ENCODE data around the gene ARRDC3.
A peak's percentile ranks its signal among the peaks of the same experiment; 100 is the strongest.
"Not testable (repeated sequence)": the region's sequence is repeated elsewhere in the genome, so short reads cannot be mapped to it uniquely, and the experiment has no call there.

ARRDC3 gene

GRCh38 chr5:91359962-91360609, 23.0 kb downstream of the ARRDC3 start:
- DNase-seq = peak; percentile 24

GRCh38 chr5:91357806-91358205, 25.3 kb downstream of the ARRDC3 start:
- DNase-seq = no peak

GRCh38 chr5:91357012-91357634, 26.0 kb downstream of the ARRDC3 start:
- DNase-seq = no peak

- not testable (repeated sequence) for DNase-seq
Measured at GRCh38 chr5:91354867-91355266, 28.2 kb downstream of the ARRDC3 start.

GRCh38 chr5:91352831-91353695, 30.1 kb downstream of the ARRDC3 start:
- no peak for DNase-seq

- DNase-seq = no peak
Measured at GRCh38 chr5:91345461-91345860, 37.7 kb downstream of the ARRDC3 start.

- DNase-seq = not testable (repeated sequence)
Measured at GRCh38 chr5:91344661-91345200, 38.4 kb downstream of the ARRDC3 start.

- no peak for DNase-seq
Measured at GRCh38 chr5:91343916-91344315, 39.2 kb downstream of the ARRDC3 start.

- DNase-seq = not testable (repeated sequence)
Measured at GRCh38 chr5:91342931-91343330, 40.2 kb downstream of the ARRDC3 start.

GRCh38 chr5:91341154-91341553, 42.0 kb downstream of the ARRDC3 start:
- DNase-seq = no peak

GRCh38 chr5:91340532-91340931, 42.6 kb downstream of the ARRDC3 start:
- DNase-seq = no peak

- peak; percentile 39 for DNase-seq
Measured at GRCh38 chr5:91339063-91339705, 43.9 kb downstream of the ARRDC3 start.

- DNase-seq = peak; percentile 42
Measured at GRCh38 chr5:91332267-91333045, 50.7 kb downstream of the ARRDC3 start.

GRCh38 chr5:91331705-91332104, 51.4 kb downstream of the ARRDC3 start:
- DNase-seq = no peak

GRCh38 chr5:91329283-91329682, 53.8 kb downstream of the ARRDC3 start:
- no peak for DNase-seq

- DNase-seq = no peak
Measured at GRCh38 chr5:91328743-91329142, 54.4 kb downstream of the ARRDC3 start.

- DNase-seq = not testable (repeated sequence)
Measured at GRCh38 chr5:91322981-91323380, 60.1 kb downstream of the ARRDC3 start.

GRCh38 chr5:91319667-91320066, 63.5 kb downstream of the ARRDC3 start:
- DNase-seq = no peak

- DNase-seq = no peak
Measured at GRCh38 chr5:91318724-91319123, 64.4 kb downstream of the ARRDC3 start.

Measured in fibroblast of skin of abdomen (primary cell).